HEK293T (cell line): Measurements from ENCODE around the gene PRAF2.

Experiments
- CTCF ChIA-PET: fragments of 350-600 bp; formaldehyde crosslinking; extraction: SDS; loops from one replicate; lab custom pipeline; 2021; ENCODE audit warnings: antibody characterized with exemption, inconsistent platforms; lab: Yijun Ruan, JAX
- POLR2A ChIA-PET: fragments of 350-600 bp; formaldehyde crosslinking; extraction: SDS; loops from one replicate; lab custom pipeline; 2020; ENCODE audit warnings: antibody characterized with exemption, inconsistent platforms; lab: Yijun Ruan, JAX
- DNase-seq: peaks from one replicate; pipeline ENCODE4 v3.0.0; 2012; ENCODE audit warnings: mixed read lengths; ENCODE audit errors: extremely low spot score
- ARNT ChIP-seq: fragments of 450-650 bp; IDR thresholded peaks from 2 replicates; pipeline ENCODE4 v1.6.1; 2017; ENCODE audit warnings: mild to moderate bottlenecking
- BHLHE40 ChIP-seq: fragments of 450-650 bp; IDR thresholded peaks from 2 replicates; pipeline ENCODE4 v1.6.1; 2016; ENCODE audit warnings: mild to moderate bottlenecking, moderate library complexity, borderline replicate concordance
- CTBP1 ChIP-seq: fragments of 450-650 bp; IDR thresholded peaks from 2 replicates; pipeline ENCODE4 v1.6.1; 2016; ENCODE audit warnings: borderline replicate concordance
- ELF4 ChIP-seq: fragments of 450-650 bp; IDR thresholded peaks from 2 replicates; pipeline ENCODE4 v1.6.1; 2017; ENCODE audit warnings: antibody characterized with exemption
- FOXA1 ChIP-seq: fragments of 450-650 bp; IDR thresholded peaks from 2 replicates; pipeline ENCODE4 v1.6.1; 2016; ENCODE audit warnings: mild to moderate bottlenecking
- FOXK2 ChIP-seq: fragments of 450-650 bp; IDR thresholded peaks from 2 replicates; pipeline ENCODE4 v1.6.1; 2016; ENCODE audit warnings: mild to moderate bottlenecking
- FOXM1 ChIP-seq: fragments of 450-650 bp; IDR thresholded peaks from 2 replicates; pipeline ENCODE4 v1.6.1; 2017; ENCODE audit warnings: mild to moderate bottlenecking, borderline replicate concordance
- HDGF ChIP-seq: fragments of 450-650 bp; IDR thresholded peaks from 2 replicates; pipeline ENCODE4 v1.6.1; 2017; ENCODE audit warnings: antibody characterized with exemption, borderline replicate concordance
- L3MBTL2 ChIP-seq: fragments of 450-650 bp; conservative IDR thresholded peaks from 2 replicates; pipeline ENCODE4 v1.6.1; 2016; ENCODE audit warnings: mild to moderate bottlenecking
- LEF1 ChIP-seq: fragments of 450-650 bp; IDR thresholded peaks from 2 replicates; pipeline ENCODE4 v1.6.1; 2017; ENCODE audit warnings: mild to moderate bottlenecking, borderline replicate concordance
- NFRKB ChIP-seq: fragments of 450-650 bp; IDR thresholded peaks from 2 replicates; pipeline ENCODE4 v1.6.1; 2016; ENCODE audit warnings: mild to moderate bottlenecking, moderate library complexity
- SP1 ChIP-seq: fragments of 450-650 bp; IDR thresholded peaks from 2 replicates; pipeline ENCODE4 v1.6.1; 2017
- SUZ12 ChIP-seq: fragments of 450-650 bp; IDR thresholded peaks from 2 replicates; pipeline ENCODE4 v1.6.1; 2016; ENCODE audit warnings: mild to moderate bottlenecking
- TARDBP ChIP-seq: fragments of 450-650 bp; IDR thresholded peaks from 2 replicates; pipeline ENCODE4 v1.6.1; 2016
- ZNF384 ChIP-seq: fragments of 450-650 bp; IDR thresholded peaks from 2 replicates; pipeline ENCODE4 v1.6.1; 2016
- TF ChIP-seq, protein P1 (sequence below): fragments of 450-650 bp; IDR thresholded peaks from 2 replicates; pipeline ENCODE4 v1.6.1; 2016

The PRAF2 gene

DNA sequence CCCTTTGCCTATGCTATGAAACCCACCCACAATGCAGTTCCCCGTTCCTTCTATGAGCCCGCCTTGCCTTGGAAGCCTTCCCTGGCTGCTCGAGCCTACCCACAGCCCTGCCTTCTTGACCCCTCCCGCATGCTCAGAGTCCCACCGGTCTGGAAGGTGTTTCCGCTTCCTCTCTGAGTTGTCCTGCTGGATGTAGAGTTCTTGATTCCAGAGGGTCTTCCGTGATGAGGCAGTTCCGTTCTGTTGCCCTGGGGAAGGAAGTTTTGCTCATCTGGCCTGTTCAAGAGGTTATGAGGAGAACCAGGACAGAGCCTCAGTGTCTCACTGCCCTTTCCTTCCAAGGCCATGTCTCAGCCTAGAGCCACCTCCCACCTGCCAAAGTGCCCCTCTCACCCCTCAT lies 42.3 kb upstream of the PRAF2 start:
- TF ChIP-seq LEF1 = no peak
- POLR2A ChIA-PET = no interaction called here
- CTCF ChIA-PET = no interaction called here
- DNase-seq = no peak

DNA sequence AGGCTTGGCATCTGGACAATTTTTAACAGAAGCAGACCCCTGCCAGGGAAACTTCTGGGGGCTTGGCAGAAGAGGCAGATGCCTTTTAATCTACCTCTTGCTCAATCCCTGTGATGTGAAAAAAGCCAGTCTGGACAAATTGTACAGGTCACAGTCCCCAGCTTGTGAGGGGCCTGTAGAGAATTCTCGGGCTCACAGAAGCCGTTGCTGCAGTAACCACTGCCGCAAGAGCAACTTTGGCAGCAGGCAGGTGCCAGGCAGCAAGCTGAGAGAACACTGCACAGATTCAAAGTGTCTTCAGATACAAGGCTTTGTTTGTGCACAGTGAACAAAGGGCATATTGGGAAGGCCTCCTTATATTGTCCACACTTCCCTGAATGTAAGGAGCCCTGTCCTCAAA lies 38.0 kb upstream of the PRAF2 start:
- CTCF ChIA-PET = no interaction called here
- POLR2A ChIA-PET = no interaction called here
- DNase-seq = no peak
- TF ChIP-seq LEF1 (no peak), ZNF384 (no peak), ELF4 (no peak), SUZ12 (no peak)

DNA sequence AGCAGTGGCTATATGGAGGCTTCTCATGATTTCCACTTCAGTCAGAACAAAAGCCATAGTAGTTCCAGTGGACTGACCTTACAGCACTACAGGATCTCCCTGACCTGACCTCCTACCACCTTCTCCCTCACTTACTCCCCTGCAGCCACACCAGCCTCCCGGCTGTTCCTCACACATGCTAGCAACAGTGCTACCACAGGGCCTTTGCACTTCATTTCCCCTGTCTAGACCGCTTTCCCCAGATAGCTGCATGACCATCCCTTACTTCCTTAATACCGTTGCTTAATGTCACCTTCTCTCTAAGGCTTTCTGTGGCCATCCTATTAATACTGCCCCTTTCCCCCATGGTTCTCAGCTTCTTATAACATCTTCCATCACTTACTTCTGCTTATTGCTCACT lies 36.6 kb upstream of the PRAF2 start:
- no peak for TF ChIP-seq ARNT
- no peak for TF ChIP-seq NFRKB
- POLR2A ChIA-PET = no interaction called here
- CTCF ChIA-PET = no interaction called here
- DNase-seq = no peak

DNA sequence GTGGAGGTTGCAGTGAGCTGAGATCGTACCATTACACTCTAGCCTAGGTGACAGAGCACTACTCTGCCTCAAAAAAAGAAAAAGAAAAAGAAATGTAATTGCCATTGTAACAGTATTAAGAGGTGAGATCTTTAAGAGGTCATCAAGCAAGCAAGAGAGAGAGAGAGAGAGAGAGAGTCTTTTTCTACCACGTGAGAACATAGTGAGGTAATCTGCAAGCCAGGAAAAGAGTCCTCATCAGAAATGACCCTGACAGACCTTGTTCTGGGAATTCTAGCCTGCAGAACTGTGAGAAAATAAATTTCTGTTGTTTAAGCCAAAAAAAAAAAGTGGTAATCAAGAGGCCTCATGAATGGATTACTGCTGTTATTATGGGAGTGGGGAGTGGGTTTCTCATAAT lies 34.8 kb upstream of the PRAF2 start:
- TF ChIP-seq CTBP1 (no peak), L3MBTL2 (no peak), SP1 (no peak), FOXA1 (no peak), NFRKB (no peak), ZNF384 (no peak), FOXK2 (no peak), HDGF (no peak), FOXM1 (no peak), SUZ12 (no peak), BHLHE40 (no peak), ELF4 (no peak), LEF1 (no peak), ARNT (no peak)
- TF ChIP-seq, protein P1, sequence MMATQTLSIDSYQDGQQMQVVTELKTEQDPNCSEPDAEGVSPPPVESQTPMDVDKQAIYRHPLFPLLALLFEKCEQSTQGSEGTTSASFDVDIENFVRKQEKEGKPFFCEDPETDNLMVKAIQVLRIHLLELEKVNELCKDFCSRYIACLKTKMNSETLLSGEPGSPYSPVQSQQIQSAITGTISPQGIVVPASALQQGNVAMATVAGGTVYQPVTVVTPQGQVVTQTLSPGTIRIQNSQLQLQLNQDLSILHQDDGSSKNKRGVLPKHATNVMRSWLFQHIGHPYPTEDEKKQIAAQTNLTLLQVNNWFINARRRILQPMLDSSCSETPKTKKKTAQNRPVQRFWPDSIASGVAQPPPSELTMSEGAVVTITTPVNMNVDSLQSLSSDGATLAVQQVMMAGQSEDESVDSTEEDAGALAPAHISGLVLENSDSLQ = no peak
- POLR2A ChIA-PET = no interaction called here
- no peak for DNase-seq
- CTCF ChIA-PET = interaction anchor here (0.7 kb wide), 1 partner anchor 36 kb away, joined by 3 read pairs; no protein-coding TSS in a partner anchor

DNA sequence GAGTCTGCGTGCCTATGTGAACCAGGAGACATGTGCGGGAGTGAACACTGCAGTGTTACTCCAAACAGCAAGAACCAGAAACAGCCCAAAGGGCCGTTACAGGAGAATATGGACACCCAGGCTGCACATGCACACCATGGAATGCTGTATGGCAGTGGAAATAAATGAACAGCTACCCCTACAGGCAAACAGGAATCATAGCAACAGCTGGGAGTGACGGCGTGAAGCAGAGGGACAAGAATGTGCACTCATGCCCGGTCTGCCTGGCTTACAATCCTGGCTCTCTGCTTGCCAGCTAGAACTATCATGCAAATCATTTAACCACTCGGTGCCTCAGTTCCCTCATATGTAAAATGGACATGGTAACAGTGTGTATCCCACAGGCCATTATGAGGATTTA lies 33.1 kb upstream of the PRAF2 start:
- no peak for TF ChIP-seq ARNT
- no peak for TF ChIP-seq SP1
- no peak for TF ChIP-seq HDGF
- peak; percentile 55 for DNase-seq
- ChIA-PET POLR2A (interaction anchor here (0.7 kb wide), 1 partner anchor 148 kb away, joined by 3 read pairs; no protein-coding TSS in a partner anchor), CTCF (interaction anchor here (0.5 to 0.8 kb wide), 6 partner anchors 14 to 168 kb away, joined by 3 to 4 read pairs (median 3); no protein-coding TSS in a partner anchor)

DNA sequence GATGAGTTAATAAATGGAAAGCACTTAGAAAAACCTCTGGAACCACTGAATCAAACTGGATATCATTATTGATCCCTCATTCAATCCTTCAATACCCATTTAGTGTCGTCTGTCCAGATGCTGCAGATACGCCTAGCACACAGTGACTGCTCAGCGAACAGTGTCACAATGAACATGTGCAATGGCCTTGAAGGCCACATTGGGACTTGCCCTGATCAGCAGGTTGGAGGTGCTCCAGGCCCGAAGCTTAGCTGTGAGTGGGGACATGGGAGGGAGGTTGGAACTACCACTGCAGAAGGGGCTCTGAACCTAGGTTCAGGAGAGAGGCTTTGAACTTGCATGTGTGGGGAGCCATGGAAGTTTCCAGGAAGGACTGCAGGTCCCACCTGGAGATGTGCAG lies 32.5 kb upstream of the PRAF2 start:
- ChIA-PET CTCF (interaction anchor here (0.5 to 0.8 kb wide), 3 partner anchors 86 to 168 kb away, joined by 3 read pairs; no protein-coding TSS in a partner anchor), POLR2A (interaction anchor here (0.7 kb wide), 1 partner anchor 148 kb away, joined by 3 read pairs; no protein-coding TSS in a partner anchor)
- TF ChIP-seq FOXK2 = no peak
- no peak for TF ChIP-seq ZNF384
- TF ChIP-seq BHLHE40 = no peak
- TF ChIP-seq HDGF = no peak
- no peak for TF ChIP-seq SUZ12
- TF ChIP-seq NFRKB = no peak
- DNase-seq = no peak

DNA sequence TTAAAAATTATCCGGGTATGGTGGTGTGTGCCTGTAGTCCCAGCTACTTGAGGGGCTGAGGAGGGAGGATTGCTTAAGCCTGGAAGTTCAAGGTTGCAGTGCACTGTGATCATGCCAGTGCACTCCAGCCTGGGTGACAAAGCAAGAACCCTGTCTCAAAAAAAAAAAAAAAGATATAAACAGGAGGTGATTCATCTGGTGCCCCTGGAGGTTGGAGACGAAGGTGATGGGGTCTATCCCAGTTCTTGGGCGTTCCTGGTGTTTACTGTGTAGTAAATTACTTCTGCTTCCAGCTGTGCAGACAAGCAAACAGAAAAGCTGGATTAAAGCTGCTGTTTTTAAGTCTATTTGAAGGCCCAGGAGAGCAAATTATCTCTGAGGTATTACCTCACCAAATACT lies 29.8 kb upstream of the PRAF2 start:
- POLR2A ChIA-PET = no interaction called here

DNA sequence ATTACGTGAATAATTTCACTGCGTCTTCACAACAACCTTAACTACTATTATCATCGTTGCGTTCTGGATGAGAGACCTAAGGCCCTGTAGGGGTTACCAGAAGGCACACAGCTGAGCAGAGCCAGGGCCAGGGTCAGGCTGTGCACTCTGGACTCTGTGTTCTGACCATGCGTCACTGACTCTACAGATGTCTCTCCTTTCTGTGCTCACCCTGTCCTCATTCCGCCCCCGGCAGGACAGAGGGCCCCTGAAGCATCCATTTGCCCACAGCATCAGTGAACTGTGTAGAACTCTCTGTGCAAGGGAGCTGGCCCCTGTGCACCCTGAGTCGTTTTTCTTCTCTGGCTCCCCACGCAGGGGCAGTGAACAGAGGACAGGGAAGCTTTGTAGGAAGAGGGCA lies 28.4 kb upstream of the PRAF2 start:
- ChIA-PET CTCF (no interaction called here), POLR2A (no interaction called here)
- no peak for DNase-seq
- TF ChIP-seq ELF4 (no peak), L3MBTL2 (no peak), CTBP1 (no peak), SUZ12 (no peak), FOXK2 (no peak), FOXM1 (no peak), LEF1 (no peak), NFRKB (no peak), FOXA1 (no peak), SP1 (no peak), ZNF384 (no peak), BHLHE40 (no peak), TARDBP (no peak), HDGF (no peak), ARNT (no peak)
- TF ChIP-seq, protein P1 = no peak

More for the DNA sequence above, 29.8 kb upstream of the PRAF2 start:
- no peak for TF ChIP-seq NFRKB
- TF ChIP-seq ZNF384 = no peak
- TF ChIP-seq SP1 = no peak
- no peak for TF ChIP-seq ELF4
- no peak for TF ChIP-seq CTBP1
- TF ChIP-seq TARDBP = no peak
- TF ChIP-seq, protein P1 = no peak
- no peak for TF ChIP-seq SUZ12
- no peak for TF ChIP-seq FOXA1
- no peak for TF ChIP-seq L3MBTL2
- CTCF ChIA-PET = no interaction called here
- no peak for DNase-seq
